ENCODE data around the gene DNER. TPM values are rescaled to one million over a fixed set of nuclear protein-coding genes. Genes with fewer than 3 reads are reported as not detected.

The DNER gene
- total and polyA plus RNA-seq, 2 donors (not counting 3 experiments of a cell fraction or from before 2014, with no cell fraction given), result 0.01 TPM; not detected in 1

DNA sequence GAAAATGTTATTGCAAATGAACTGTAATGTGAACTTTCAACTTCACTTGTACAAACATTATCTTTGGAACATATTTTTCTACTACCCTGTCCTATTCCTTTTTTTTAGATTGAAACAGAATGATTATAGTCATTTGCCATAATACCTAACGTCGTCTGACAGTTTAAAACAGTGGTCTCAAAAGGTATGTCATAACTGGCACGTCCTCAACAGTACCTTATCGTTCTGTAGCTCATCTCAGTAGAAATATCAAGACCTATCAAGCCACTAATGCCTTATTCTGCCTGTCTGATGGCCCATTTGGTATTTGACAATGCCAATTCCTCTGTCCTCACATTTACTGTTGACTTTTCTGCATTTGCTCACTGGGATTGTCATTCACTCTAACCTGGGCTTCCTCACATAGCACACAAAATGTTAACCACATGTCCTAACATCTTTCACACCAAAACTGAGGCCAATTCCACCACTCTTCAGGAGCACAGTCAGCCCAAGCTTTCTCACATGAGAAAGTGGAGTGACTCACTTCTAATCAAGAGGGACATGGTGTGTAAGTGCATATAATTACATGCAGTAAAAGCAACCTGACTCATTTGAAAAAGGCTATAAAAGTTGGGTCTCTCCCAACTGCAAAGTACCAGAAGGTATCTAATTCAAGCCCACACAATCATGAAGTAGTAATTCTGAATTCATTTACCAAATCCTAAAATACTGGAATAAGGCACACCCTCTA lies 34.8 kb downstream of the DNER start:
- no TSS peak for BruUV-seq (replicated peaks)
- CTCF ChIA-PET, result no interaction called here
- H3K9ac ChIP-seq (replicated peaks; ENCODE audit: extremely low read depth, insufficient read depth, low read length), result no peak overlapping the region

More for the DNA sequence above, 34.8 kb downstream of the DNER start:
- Histone ChIP-seq H3K79me2 (ENCODE audit: control insufficient read depth, insufficient read depth, low read length) (no peaks in the 10 kb centered on the region), H3K27me3 (ENCODE audit: control insufficient read depth in 2 of 2, insufficient read depth in 2 of 2, low read length in 2 of 2) (no peaks in the 10 kb centered on the region), H4K20me1 (replicated peaks; ENCODE audit: control insufficient read depth, extremely low read depth, insufficient read depth, low read length) (no peaks in the 10 kb centered on the region), H3K4me3 (replicated peaks in 1 of 3; ENCODE audit: insufficient read depth in 1 of 3, low read depth in 1 of 3, low read length in 3 of 3) (no peak overlapping the region), H3K27ac (ENCODE audit: insufficient read depth, low read depth, low read length) (no peak overlapping the region), H3K9me1 (replicated peaks; ENCODE audit: control insufficient read depth, extremely low read depth, insufficient read depth, low read length) (no peaks in the 10 kb centered on the region), H2AFZ (ENCODE audit: low read depth, low read length) (no peak overlapping the region), H3K4me1 (ENCODE audit: control insufficient read depth, extremely low read depth, insufficient read depth, low read length) (no peaks in the 10 kb centered on the region), H3K36me3 (ENCODE audit: control insufficient read depth in 2 of 2, extremely low read depth in 1 of 2, insufficient read depth in 2 of 2, low read length in 2 of 2) (no peaks in the 10 kb centered on the region), H3K4me2 (ENCODE audit: insufficient read depth, low read length) (no peak overlapping the region), H3K9me3 (replicated peaks; ENCODE audit: control insufficient read depth, insufficient read depth, low read length) (no peaks in the 10 kb centered on the region)
- POLR2A ChIA-PET, result no interaction called here
- dilution Hi-C loops (cut with MboI; ENCODE audit: extremely low pct_ligation_motif_present, low sequenced_read_pairs) (no loop called here), intact Hi-C loops (cut with micrococcal nuclease) (no loop called here)
- no peak for FAIRE-seq
- TF ChIP-seq FOS (IDR thresholded peaks at IDR 0.05; ENCODE audit: borderline replicate concordance, insufficient read depth, low read length), result no peak
- TF ChIP-seq EZH2 (IDR thresholded peaks at IDR 0.05; ENCODE audit: borderline replicate concordance, low read depth, low read length, severe bottlenecking), result no peak
- TF ChIP-seq JUN (IDR thresholded peaks at IDR 0.05; ENCODE audit: borderline replicate concordance, insufficient read depth, insufficient read length, low read depth), result no peak
- TF ChIP-seq POLR2AphosphoS5 (IDR thresholded peaks at IDR 0.05; ENCODE audit: insufficient read depth, low read depth, low read length), result no peak
- no peak for TF ChIP-seq GATA2 (IDR thresholded peaks at IDR 0.05; ENCODE audit: insufficient read depth, insufficient read length, low read depth, low read length)
- TF ChIP-seq MYC (IDR thresholded peaks at IDR 0.05; ENCODE audit: low read depth, low read length), result no peak
- TF ChIP-seq MAX (IDR thresholded peaks at IDR 0.05; ENCODE audit: insufficient read depth, insufficient read length), result no peak
- TF ChIP-seq POLR2A (IDR thresholded peaks at IDR 0.05; ENCODE audit: low read depth, low read length), result no peak
- TF ChIP-seq, protein P1, sequence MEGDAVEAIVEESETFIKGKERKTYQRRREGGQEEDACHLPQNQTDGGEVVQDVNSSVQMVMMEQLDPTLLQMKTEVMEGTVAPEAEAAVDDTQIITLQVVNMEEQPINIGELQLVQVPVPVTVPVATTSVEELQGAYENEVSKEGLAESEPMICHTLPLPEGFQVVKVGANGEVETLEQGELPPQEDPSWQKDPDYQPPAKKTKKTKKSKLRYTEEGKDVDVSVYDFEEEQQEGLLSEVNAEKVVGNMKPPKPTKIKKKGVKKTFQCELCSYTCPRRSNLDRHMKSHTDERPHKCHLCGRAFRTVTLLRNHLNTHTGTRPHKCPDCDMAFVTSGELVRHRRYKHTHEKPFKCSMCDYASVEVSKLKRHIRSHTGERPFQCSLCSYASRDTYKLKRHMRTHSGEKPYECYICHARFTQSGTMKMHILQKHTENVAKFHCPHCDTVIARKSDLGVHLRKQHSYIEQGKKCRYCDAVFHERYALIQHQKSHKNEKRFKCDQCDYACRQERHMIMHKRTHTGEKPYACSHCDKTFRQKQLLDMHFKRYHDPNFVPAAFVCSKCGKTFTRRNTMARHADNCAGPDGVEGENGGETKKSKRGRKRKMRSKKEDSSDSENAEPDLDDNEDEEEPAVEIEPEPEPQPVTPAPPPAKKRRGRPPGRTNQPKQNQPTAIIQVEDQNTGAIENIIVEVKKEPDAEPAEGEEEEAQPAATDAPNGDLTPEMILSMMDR (IDR thresholded peaks at IDR 0.05; ENCODE audit: extremely low read depth in 1 of 2, insufficient read depth in 1 of 2, low read depth in 1 of 2, low read length in 2 of 2), result no peak
- no peak for DNase-seq (ENCODE audit: low read depth, low spot score)
